Stimulated activated CD4-positive, alpha-beta T cell treated with anti-CD3 and anti-CD28 coated beads, Interleukin-12 subunit alpha, Interleukin-12 subunit beta, amount 100 ng/mL, for 4 hours (primary cell): ENCODE measurements around the gene NFATC2.
"Not testable (repeated sequence)": the region's sequence is repeated elsewhere in the genome, so short reads cannot be mapped to it uniquely, and the experiment has no call there.

Experiments used
- DNase-seq: peaks from one replicate; pipeline ENCODE4 v3.0.0-alpha.2; 2020

The NFATC2 gene

GRCh38 chr20:51542571-51543421 lies at the start of gene NFATC2:
NFATC2 (minus strand) TSS chr20:51542719; CDS start chr20:51542499, 220 bp downstream.
- peak; percentile 56 for DNase-seq

- no peak for DNase-seq
These were observed 49.4 kb upstream of the NFATC2 start for GRCh38 chr20:51591871-51592270.

- no peak for DNase-seq
These were observed 46.2 kb upstream of the NFATC2 start for GRCh38 chr20:51588762-51589161.

- no peak for DNase-seq
These were observed 44.6 kb upstream of the NFATC2 start for GRCh38 chr20:51587145-51587544.

- no peak for DNase-seq
These were observed 43.5 kb upstream of the NFATC2 start for GRCh38 chr20:51586005-51586440.

- DNase-seq, result no peak
These were observed 42.6 kb upstream of the NFATC2 start for GRCh38 chr20:51585148-51585547.

GRCh38 chr20:51584737-51585136 lies 42.2 kb upstream of the NFATC2 start:
- no peak for DNase-seq

- no peak for DNase-seq
These were observed 41.6 kb upstream of the NFATC2 start for GRCh38 chr20:51584116-51584515.

- DNase-seq, result no peak
These were observed 41.0 kb upstream of the NFATC2 start for GRCh38 chr20:51583499-51583898.

- no peak for DNase-seq
These were observed 40.6 kb upstream of the NFATC2 start for GRCh38 chr20:51583073-51583472.

GRCh38 chr20:51581571-51581970 lies 39.1 kb upstream of the NFATC2 start:
- no peak for DNase-seq

GRCh38 chr20:51579137-51579536 lies 36.6 kb upstream of the NFATC2 start:
- no peak for DNase-seq

GRCh38 chr20:51578145-51578459 lies 35.6 kb upstream of the NFATC2 start:
- no peak for DNase-seq

GRCh38 chr20:51577432-51578144 lies 35.1 kb upstream of the NFATC2 start:
- no peak for DNase-seq

- no peak for DNase-seq
These were observed 33.0 kb upstream of the NFATC2 start for GRCh38 chr20:51575486-51575885.

- no peak for DNase-seq
These were observed 31.9 kb upstream of the NFATC2 start for GRCh38 chr20:51574248-51575033.

GRCh38 chr20:51573576-51574243 lies 31.2 kb upstream of the NFATC2 start:
- DNase-seq, result no peak

GRCh38 chr20:51571460-51571794 lies 28.9 kb upstream of the NFATC2 start:
- DNase-seq, result no peak

- no peak for DNase-seq
These were observed 28.4 kb upstream of the NFATC2 start for GRCh38 chr20:51570739-51571459.

GRCh38 chr20:51569815-51570738 lies 27.6 kb upstream of the NFATC2 start:
- DNase-seq, result no peak

GRCh38 chr20:51568533-51568932 lies 26.0 kb upstream of the NFATC2 start:
- not testable (repeated sequence) for DNase-seq
